Activated gamma-delta T cell (primary cell): ENCODE results near the gene SEMA7A.

Experiments
- DNase-seq: peaks from one replicate; lab custom pipeline; 2025; lab: John Stamatoyannopoulos, UW

Gene SEMA7A

GRCh38 chr15:74415966-74416916, 17.5 kb downstream of the SEMA7A start:
- DNase-seq, result no peak

- DNase-seq, result no peak
Measured at GRCh38 chr15:74414603-74415338, 19.0 kb downstream of the SEMA7A start.

GRCh38 chr15:74414081-74414580, 19.6 kb downstream of the SEMA7A start:
- DNase-seq, result no peak

- no peak for DNase-seq
Measured at GRCh38 chr15:74413350-74414080, 20.2 kb downstream of the SEMA7A start.

GRCh38 chr15:74412159-74412558, 21.6 kb downstream of the SEMA7A start:
- no peak for DNase-seq

GRCh38 chr15:74411686-74412085, 22.1 kb downstream of the SEMA7A start:
- no peak for DNase-seq

GRCh38 chr15:74410502-74410901, 23.3 kb downstream of the SEMA7A start:
- no peak for DNase-seq

- DNase-seq, result no peak
Measured at GRCh38 chr15:74409225-74409624, 24.5 kb downstream of the SEMA7A start.

- DNase-seq, result no peak
Measured at GRCh38 chr15:74408815-74409214, 24.9 kb downstream of the SEMA7A start.

GRCh38 chr15:74408385-74408784, 25.4 kb downstream of the SEMA7A start:
- no peak for DNase-seq

GRCh38 chr15:74406992-74407705, 26.6 kb downstream of the SEMA7A start:
- DNase-seq, result no peak

GRCh38 chr15:74406517-74406916, 27.2 kb downstream of the SEMA7A start:
- no peak for DNase-seq

- no peak for DNase-seq
Measured at GRCh38 chr15:74405823-74406222, 27.9 kb downstream of the SEMA7A start.

- DNase-seq, result no peak
Measured at GRCh38 chr15:74403991-74404563, 29.7 kb downstream of the SEMA7A start.

- no peak for DNase-seq
Measured at GRCh38 chr15:74403588-74403919, 30.2 kb downstream of the SEMA7A start.

- DNase-seq, result no peak
Measured at GRCh38 chr15:74402873-74403587, 30.7 kb downstream of the SEMA7A start.

- no peak for DNase-seq
Measured at GRCh38 chr15:74402337-74402841, 31.4 kb downstream of the SEMA7A start.

- DNase-seq, result no peak
Measured at GRCh38 chr15:74400915-74401757, 32.6 kb downstream of the SEMA7A start.

- DNase-seq, result no peak
Measured at GRCh38 chr15:74400313-74400860, 33.4 kb downstream of the SEMA7A start.
